Urinary bladder (tissue), 4 donors: ENCODE results near the gene TBC1D10B. TPM values are rescaled to one million over a fixed set of nuclear protein-coding genes. Genes with fewer than 3 reads are reported as not detected.

Experiments used
- DNase-seq: peaks from one replicate; pipeline ENCODE4 v3.0.0-alpha.2; 2015; ENCODE audit errors: extremely low spot score
- H3K27ac ChIP-seq: one replicate; pipeline ENCODE4 v1.5.1; 2013; ENCODE audit warnings: low read depth, mild to moderate bottlenecking, moderate library complexity
- H3K36me3 ChIP-seq: one replicate; pipeline ENCODE4 v1.6.1; 2013; ENCODE audit warnings: mild to moderate bottlenecking, moderate library complexity; ENCODE audit not compliant: insufficient read depth
- H3K4me1 ChIP-seq: one replicate; pipeline ENCODE4 v1.6.1; 2013; ENCODE audit warnings: mild to moderate bottlenecking, moderate library complexity; ENCODE audit not compliant: insufficient read depth
- H3K4me3 ChIP-seq: one replicate; pipeline ENCODE4 v1.5.1; 2013; ENCODE audit warnings: low read depth, low read length
- WGBS: extraction: QIAGEN DNeasy Blood & Tissue Kit; methylation state at CpG from one replicate; pipeline ENCODE4 v1.1.7; 2013; 5-methylcytosine and 5-hydroxymethylcytosine counted together
- polyA plus RNA-seq: library from polyadenylated mRNA; stranded (reverse); fragments of 200-250 nt; gene quantifications from one replicate; pipeline ENCODE4 v1.2.3, GENCODE V29; 2013
- total RNA-seq: library from RNA; depleted of rRNA; stranded (reverse); fragments of >200 nt; gene quantifications from one replicate; pipeline ENCODE4 v1.2.3, GENCODE V29; 2014
- donor health status: healthy with polysubstance abuse.
- donor health status: healthy.

TBC1D10B gene
- total and polyA plus RNA-seq, 2 donors: 18.9 to 29.5 TPM

DNA sequence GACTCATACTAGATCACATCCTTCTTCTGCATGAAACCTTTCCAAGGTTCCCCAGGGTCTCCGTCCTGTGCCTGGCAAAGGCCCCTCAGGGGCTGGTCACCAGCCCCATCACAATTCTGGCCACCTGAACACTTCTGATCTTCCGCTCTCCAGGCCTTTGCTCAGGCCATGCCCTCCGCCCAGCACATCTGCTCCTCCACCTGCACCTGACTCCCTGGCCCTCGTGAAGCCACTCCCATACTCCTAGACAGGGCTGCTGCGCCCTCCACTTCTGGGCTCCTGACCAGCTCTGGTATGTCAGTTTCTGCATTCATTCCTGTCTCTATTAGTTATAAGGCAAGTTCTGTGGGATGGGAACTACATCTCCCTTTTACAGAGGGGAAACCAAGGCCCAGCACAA is 2.4 kb upstream of the TBC1D10B start:
- H3K4me3 ChIP-seq: no peak overlapping the region
- WGBS: 93% methylated on average over 5 of the region's 5 CpGs
- DNase-seq: no peak
- no peaks in the 10 kb centered on the region for H3K4me1 ChIP-seq
- no peaks in the 10 kb centered on the region for H3K36me3 ChIP-seq
- no peak overlapping the region for H3K27ac ChIP-seq

DNA sequence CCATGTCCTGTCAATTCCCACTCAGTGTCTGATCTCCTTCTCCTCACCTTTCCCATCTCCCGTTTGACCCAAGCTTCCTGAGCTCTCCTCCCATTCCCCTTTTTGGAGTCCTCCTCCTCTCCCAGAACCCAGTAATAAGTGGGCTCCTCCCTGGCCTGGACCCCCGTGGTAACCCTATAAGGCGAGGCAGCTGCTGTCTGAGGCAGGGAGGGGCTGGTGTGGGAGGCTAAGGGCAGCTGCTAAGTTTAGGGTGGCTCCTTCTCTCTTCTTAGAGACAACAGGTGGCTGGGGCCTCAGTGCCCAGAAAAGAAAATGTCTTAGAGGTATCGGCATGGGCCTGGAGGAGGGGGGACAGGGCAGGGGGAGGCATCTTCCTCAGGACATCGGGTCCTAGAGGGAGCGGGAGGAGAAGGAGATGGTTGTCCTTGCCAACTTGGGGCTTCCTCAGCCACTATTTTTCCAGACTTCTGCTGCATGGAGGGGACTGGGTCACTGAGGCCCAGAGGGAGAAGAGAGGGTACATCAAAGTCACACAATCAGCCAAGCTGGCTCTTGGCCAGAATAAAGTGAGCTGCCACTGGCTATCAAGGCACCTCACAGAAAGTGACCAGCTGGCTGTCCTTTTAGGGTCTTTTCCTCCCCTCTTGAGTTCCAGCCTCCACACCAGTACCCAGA is 1.9 kb upstream of the TBC1D10B start:
- H3K27ac ChIP-seq: no peak overlapping the region
- no peaks in the 10 kb centered on the region for H3K4me1 ChIP-seq
- H3K4me3 ChIP-seq: no peak overlapping the region
- 73% methylated on average over 6 of the region's 6 CpGs for WGBS
- DNase-seq: no peak
- no peaks in the 10 kb centered on the region for H3K36me3 ChIP-seq

DNA sequence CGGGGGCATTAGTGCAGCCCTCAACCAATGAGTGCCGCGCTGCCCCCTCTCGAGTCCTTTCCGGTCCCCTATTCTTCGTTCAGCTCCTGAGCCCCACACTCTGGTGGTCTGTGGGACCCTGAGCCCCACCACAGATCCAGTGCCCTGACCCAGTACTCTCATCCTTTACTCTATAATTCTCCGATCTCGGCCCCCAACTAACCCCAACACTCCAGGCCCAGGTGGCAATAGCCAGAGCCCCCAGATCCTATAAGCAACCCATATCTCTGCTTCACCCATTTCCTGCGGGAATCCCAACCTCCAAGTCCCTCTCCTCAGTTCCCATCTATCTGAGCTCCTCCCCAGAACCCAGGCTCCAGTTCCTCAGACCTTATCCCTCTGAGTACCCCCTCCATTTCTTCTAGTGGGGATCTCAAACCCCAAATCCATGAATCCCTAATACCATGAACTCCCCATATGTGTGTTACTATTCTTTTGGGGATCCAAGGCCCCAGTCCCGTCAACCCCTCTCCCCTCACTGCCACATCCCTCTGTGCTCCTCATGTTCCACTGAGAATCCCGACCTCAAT is 1.0 kb upstream of the TBC1D10B start:
- 19% methylated on average over 11 of the region's 11 CpGs for WGBS
- Histone ChIP-seq H3K36me3 (no peaks in the 10 kb centered on the region), H3K4me1 (no peaks in the 10 kb centered on the region), H3K4me3 (no peak overlapping the region), H3K27ac (peak overlapping the region; percentile 66)
- DNase-seq: no peak

DNA sequence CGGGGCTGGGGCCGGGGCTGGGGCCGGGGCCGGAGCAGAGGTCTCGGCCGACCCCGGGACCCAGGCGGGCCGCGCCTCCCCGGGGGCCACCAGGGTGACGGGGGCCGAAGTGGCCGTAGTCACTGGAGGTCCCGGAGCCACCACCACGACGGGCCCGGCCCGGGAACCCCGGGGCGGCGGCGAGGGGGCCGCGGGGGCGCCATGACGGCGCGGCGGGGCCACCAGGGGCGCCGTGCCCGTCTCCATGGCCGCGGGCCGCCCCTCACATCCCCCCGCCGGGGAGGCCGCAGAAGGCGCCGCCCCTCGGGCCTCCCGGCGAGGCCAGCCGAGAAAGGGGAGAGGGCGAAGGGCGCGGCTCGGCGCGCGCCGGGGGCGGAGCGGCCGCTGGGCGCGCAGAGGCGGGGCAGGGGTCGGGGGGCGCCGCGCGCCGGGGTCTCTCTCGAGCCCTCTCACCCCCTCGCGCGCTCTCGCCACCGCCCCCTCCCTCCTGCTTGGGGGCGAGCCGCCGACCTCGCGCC is 297 bp downstream of the TBC1D10B start:
- 1% methylated on average over 74 of the region's 76 CpGs for WGBS
- H3K4me3 ChIP-seq: peak overlapping the region; percentile 94
- no peaks in the 10 kb centered on the region for H3K4me1 ChIP-seq
- DNase-seq: no peak
- H3K36me3 ChIP-seq: no peaks in the 10 kb centered on the region
- H3K27ac ChIP-seq: peak overlapping the region; percentile 61

DNA sequence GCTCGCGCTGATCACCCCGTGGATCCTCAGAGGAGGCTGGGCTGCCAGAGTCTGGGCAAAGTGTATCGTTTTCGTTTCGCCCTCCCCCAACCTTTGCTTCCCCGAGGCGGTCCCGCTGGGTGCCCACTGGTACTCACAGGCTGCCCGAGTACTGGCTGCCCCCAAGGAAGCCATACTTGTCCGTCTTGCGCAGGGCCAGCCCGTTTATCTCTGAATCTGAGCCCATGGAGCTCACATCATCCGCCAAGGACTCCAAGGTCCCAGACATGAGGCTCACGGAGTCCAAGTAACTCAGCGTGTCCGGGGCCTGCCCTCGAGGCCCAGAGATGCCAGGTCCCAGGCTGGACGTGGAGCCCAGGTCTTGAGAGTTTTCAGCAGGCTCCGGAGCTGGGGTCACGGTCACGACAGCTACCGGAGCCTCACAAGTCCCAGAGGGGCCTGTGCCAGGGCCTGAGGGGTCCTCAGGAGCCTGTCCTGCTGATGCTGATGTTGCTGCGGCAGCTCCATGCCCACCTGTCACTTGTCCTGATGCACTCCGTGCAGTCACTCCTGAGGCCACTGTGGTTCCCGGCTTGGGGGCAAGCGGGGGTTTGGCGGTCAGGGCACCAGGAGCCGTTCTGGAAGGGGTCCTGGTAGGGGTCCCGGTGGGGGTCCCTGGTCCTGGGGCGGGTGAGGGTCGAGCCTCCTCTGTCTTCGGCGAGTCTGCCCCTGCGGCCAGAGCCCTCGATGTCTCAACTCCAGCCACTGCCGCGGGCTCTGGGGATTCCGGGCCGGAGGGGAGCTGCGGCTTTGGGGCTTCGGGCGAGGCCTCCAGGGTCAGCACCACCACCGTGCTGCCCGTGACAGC is 980 bp downstream of the TBC1D10B start:
- WGBS: under 1% methylated on average over 45 of the region's 45 CpGs
- peak overlapping the region; percentile 94 for H3K4me3 ChIP-seq
- H3K36me3 ChIP-seq: no peaks in the 10 kb centered on the region
- no peak overlapping the region for H3K27ac ChIP-seq
- H3K4me1 ChIP-seq: no peaks in the 10 kb centered on the region
- no peak for DNase-seq

DNA sequence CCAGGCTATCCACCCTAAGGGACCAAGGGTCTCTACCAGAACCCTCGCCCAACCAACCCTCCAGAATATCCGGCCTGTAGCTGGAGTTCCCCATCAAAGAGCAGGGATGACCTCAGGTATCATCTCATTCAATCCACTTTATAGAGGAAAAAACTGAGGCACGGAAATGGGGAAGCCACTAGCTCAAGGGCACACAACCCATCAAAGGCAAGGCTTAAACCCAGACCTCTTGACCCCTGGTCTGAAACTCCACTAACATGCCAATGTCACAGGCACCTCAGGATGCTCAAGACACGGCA is 1.6 kb downstream of the TBC1D10B start:
- Histone ChIP-seq H3K4me3 (peak overlapping the region; percentile 94), H3K36me3 (no peaks in the 10 kb centered on the region), H3K27ac (no peak overlapping the region), H3K4me1 (no peaks in the 10 kb centered on the region)
- no peak for DNase-seq
- WGBS: 6% methylated on average over 4 of the region's 4 CpGs

DNA sequence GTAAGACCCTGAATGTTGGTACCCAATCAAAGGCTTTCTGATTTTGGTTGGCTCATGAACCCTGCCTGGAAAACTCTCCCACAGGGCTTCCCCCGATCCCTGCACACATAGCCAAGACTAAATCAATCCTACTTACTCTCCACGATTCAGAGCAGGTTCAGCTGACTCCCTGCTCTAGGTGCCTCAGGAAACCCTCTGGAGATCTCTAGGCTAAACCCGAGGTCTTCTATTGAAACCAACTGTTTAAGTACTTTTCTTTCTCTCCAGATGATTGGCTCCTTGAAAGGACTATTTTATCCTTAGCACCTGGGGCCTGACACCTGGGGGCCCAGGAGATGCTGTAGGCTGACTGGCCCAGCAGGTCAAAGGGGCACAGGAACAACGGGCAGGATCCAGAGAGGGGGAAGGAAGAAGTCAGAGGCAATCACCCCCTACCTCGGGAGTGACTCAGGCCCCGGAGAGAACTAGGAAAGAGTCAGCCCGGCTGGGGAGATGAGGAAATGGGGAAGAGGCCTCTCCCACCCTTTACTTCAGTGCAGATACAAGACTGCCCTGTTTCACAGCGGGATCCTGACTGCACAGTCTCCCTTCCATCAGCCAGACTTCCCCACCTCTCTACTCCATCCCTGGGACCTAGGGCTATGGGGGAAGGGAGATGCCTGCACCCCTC is 2.0 kb downstream of the TBC1D10B start:
- DNase-seq: no peak
- H3K36me3 ChIP-seq: no peaks in the 10 kb centered on the region
- no peaks in the 10 kb centered on the region for H3K4me1 ChIP-seq
- H3K4me3 ChIP-seq: peak overlapping the region; percentile 94
- H3K27ac ChIP-seq: no peak overlapping the region
- WGBS: 3% methylated on average over 8 of the region's 8 CpGs

DNA sequence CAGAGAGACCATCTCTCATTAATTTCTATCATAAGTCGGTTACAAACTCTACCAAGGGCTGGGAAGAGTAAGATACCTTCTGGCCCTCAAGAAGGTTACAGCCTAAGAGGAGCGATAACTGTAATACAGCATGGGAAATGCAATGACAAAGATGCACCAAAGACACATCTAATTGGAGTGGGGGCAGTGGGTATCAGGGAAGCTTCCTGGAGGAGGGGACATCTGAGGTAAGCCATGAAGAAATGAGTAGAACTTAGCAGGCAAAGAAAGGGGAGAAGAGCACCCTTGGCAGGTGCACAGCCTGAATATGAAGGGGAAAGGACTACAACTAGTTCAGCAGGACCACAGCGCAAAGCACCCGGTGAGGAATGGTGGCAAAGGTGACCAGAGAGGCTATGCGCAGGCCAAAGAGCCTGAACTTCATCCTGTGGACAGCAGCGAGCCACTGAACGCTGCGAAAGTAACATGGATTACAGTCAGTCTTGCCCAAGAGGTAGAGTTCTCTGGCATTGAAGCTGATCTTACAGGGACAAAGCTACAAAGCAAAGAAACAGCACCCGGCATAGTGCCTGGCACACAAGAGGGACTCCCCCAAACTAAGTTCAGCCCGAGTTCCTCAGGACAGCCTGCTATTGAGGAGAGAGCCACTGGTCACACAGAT is 2.8 kb downstream of the TBC1D10B start:
- no peaks in the 10 kb centered on the region for H3K36me3 ChIP-seq
- WGBS: 65% methylated on average over 10 of the region's 10 CpGs

DNA sequence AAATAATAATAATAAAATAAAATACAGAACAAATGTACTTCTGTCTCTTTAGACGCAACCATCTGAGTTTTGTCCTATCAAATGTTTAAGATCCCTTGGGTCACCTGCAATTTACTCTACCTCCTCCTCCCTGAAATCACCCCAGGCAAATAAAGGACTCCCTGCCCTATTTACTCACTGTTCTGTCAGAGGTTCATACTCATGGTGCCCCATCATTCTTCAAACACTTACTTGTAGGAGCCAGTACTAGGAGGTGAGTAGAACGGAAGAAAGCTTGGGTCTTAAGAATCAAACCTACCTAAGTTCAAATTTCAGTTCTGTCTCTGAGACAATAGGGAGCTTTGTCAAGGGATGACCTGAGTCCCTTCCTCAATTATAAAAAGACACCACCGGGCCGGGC is 3.8 kb downstream of the TBC1D10B start:
- no peak for DNase-seq
- H3K4me3 ChIP-seq: no peak overlapping the region
- H3K36me3 ChIP-seq: no peaks in the 10 kb centered on the region
- no peak overlapping the region for H3K27ac ChIP-seq
- 79% methylated on average over 4 of the region's 4 CpGs for WGBS
- no peaks in the 10 kb centered on the region for H3K4me1 ChIP-seq

More for the DNA sequence above, 2.8 kb downstream of the TBC1D10B start:
- peak overlapping the region; percentile 1 for H3K4me3 ChIP-seq
- DNase-seq: no peak
- H3K4me1 ChIP-seq: no peaks in the 10 kb centered on the region
- no peak overlapping the region for H3K27ac ChIP-seq

DNA sequence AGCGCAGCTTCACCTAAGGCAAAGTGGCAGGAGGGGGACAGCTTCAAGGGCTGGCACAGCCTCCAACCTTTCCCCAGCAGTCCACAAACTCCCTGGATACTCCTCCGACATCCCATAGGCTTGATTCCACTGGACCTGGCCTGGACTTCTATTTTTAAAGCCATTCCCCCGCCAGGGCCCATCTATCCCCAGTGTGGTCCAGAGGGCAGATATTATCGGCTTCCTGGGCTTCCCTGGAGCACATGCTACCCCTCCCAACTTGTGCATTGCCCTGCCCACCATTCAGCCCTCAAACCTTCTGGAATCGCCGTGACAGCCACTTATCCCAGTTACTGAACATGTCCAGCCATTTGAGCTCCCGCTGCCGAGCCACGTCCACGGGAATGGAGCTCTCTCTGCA is 5.1 kb downstream of the TBC1D10B start:
- WGBS: 80% methylated on average over 10 of the region's 10 CpGs
- Histone ChIP-seq H3K4me3 (no peak overlapping the region), H3K36me3 (no peaks in the 10 kb centered on the region), H3K27ac (no peak overlapping the region), H3K4me1 (no peaks in the 10 kb centered on the region)
- no peak for DNase-seq

DNA sequence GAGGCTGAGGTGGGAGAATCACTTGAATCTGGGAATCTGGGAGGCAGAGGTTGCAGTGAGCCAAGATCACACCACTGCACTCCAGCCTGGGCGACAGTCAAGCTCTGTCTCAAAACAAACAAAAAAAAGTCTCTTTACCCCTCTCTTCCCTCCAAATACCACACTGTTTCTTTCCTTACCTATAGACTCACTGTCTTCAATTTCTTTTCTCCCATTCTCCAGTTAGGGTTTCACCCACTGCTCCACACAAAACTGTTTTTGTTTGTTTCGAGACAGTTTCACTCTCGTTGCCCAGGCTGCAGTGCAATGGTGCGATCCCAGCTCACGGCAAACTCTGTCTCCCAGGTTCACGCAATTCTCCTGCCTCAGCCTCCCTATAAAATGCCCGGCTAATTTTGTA is 9.1 kb downstream of the TBC1D10B start:
- WGBS: 92% methylated on average over 7 of the region's 7 CpGs
- no peaks in the 10 kb centered on the region for H3K4me1 ChIP-seq
- H3K36me3 ChIP-seq: no peaks in the 10 kb centered on the region
- no peak for DNase-seq
- H3K4me3 ChIP-seq: no peak overlapping the region
- H3K27ac ChIP-seq: no peak overlapping the region

DNA sequence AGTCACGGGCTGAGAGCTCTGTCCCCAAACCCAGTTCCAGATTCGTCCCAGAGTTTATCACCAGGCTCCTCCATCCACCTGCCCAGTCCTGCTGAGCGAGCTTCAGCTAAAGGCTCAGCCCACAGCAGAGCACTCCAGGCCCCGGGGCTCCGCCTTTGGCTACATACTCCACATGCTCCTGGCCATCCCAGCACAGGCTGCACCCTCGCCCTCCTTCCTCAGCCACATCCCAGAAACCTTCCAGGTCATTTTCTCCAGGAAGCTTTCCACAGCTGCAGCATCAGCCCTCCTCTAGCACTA is 10.5 kb downstream of the TBC1D10B start:
- Histone ChIP-seq H3K4me3 (no peak overlapping the region), H3K4me1 (no peaks in the 10 kb centered on the region), H3K27ac (no peak overlapping the region), H3K36me3 (no peaks in the 10 kb centered on the region)
- DNase-seq: no peak
- WGBS: 81% methylated on average over 6 of the region's 6 CpGs
